Measurements from ENCODE around the gene ZNF189.

The ZNF189 gene

DNA sequence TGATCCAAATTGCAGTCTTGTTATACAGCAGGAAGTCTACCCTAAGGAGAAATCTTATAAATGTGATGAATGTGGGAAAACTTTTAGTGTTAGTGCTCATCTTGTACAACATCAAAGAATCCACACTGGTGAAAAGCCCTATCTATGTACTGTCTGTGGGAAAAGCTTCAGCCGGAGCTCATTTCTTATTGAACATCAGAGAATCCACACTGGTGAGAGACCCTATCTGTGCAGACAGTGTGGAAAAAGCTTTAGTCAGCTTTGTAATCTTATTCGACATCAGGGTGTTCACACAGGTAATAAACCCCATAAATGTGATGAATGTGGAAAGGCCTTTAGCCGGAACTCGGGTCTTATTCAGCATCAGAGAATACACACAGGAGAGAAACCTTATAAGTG, 10.4 kb downstream of the ZNF189 start:
- no peak for TF ChIP-seq EZH2phosphoT487 (IDR thresholded peaks at IDR 0.05; ENCODE audit: borderline replicate concordance, low read length)
- TF ChIP-seq, protein P1, sequence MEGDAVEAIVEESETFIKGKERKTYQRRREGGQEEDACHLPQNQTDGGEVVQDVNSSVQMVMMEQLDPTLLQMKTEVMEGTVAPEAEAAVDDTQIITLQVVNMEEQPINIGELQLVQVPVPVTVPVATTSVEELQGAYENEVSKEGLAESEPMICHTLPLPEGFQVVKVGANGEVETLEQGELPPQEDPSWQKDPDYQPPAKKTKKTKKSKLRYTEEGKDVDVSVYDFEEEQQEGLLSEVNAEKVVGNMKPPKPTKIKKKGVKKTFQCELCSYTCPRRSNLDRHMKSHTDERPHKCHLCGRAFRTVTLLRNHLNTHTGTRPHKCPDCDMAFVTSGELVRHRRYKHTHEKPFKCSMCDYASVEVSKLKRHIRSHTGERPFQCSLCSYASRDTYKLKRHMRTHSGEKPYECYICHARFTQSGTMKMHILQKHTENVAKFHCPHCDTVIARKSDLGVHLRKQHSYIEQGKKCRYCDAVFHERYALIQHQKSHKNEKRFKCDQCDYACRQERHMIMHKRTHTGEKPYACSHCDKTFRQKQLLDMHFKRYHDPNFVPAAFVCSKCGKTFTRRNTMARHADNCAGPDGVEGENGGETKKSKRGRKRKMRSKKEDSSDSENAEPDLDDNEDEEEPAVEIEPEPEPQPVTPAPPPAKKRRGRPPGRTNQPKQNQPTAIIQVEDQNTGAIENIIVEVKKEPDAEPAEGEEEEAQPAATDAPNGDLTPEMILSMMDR (IDR thresholded peaks at IDR 0.05; ENCODE audit: low read depth, low read length, poor library complexity, severe bottlenecking) = no peak
- peaks cover 61% of the 10 kb centered on the region for H3K36me3 ChIP-seq (ENCODE audit: control insufficient read depth, low read length)
- no peak overlapping the region for H3K4me2 ChIP-seq (ENCODE audit: low read length)
- no peaks in the 10 kb centered on the region for H3K4me1 ChIP-seq (ENCODE audit: control insufficient read depth, low read length)
- no peaks in the 10 kb centered on the region for H3K79me2 ChIP-seq (ENCODE audit: control insufficient read depth, low read length)
- H3K9me2 ChIP-seq (replicated peaks; ENCODE audit: control insufficient read depth, low read length) = no peaks in the 10 kb centered on the region
- peaks cover 45% of the 10 kb centered on the region for H3K9me3 ChIP-seq (ENCODE audit: control insufficient read depth, insufficient read depth, low read length)
- H4K20me1 ChIP-seq (ENCODE audit: control insufficient read depth, insufficient read depth, low read depth, low read length) = no peaks in the 10 kb centered on the region
- H3K27ac ChIP-seq (ENCODE audit: low read depth, low read length) = no peak overlapping the region
- no peak overlapping the region for H3K4me3 ChIP-seq (ENCODE audit: low read length)
- no peaks in the 10 kb centered on the region for H3F3A ChIP-seq (ENCODE audit: control insufficient read depth, insufficient read depth)
- no peaks in the 10 kb centered on the region for H3K27me3 ChIP-seq (ENCODE audit: control insufficient read depth, low read length)

DNA sequence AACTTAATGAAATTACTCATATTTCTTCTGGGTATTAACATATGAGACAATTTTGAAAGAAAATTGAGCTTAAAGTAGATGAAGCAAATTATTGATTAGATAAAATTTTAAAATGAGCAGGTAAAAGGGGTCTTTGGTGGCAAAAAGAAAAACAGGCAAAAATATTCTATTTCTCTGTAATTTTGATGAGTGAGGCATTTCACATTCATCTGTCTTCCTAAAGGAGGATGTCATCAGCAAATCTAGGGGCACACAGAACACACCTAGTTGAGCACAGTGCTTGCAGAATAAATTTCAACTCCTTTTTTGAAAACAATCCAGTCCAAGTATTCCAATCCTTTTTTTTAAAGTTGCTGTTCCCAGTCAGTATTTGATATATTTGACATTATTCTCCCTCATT, 16.2 kb downstream of the ZNF189 start:
- Histone ChIP-seq H3K27me3 (ENCODE audit: control insufficient read depth, low read length) (no peaks in the 10 kb centered on the region), H3K4me3 (ENCODE audit: low read length) (no peak overlapping the region), H4K20me1 (ENCODE audit: control insufficient read depth, insufficient read depth, low read depth, low read length) (no peaks in the 10 kb centered on the region), H3K4me1 (ENCODE audit: control insufficient read depth, low read length) (no peaks in the 10 kb centered on the region), H3K9me2 (replicated peaks; ENCODE audit: control insufficient read depth, low read length) (no peaks in the 10 kb centered on the region), H3K9me3 (ENCODE audit: control insufficient read depth, insufficient read depth, low read length) (peaks cover 12% of the 10 kb centered on the region), H3K4me2 (ENCODE audit: low read length) (no peak overlapping the region), H3K79me2 (ENCODE audit: control insufficient read depth, low read length) (no peaks in the 10 kb centered on the region), H3K36me3 (ENCODE audit: control insufficient read depth, low read length) (peaks cover 3% of the 10 kb centered on the region; the same call in 1 of the 2 replicates), H3F3A (ENCODE audit: control insufficient read depth, insufficient read depth) (no peaks in the 10 kb centered on the region), H3K27ac (ENCODE audit: low read depth, low read length) (no peak overlapping the region)
- TF ChIP-seq EZH2phosphoT487 (IDR thresholded peaks at IDR 0.05; ENCODE audit: borderline replicate concordance, low read length) = no peak
- TF ChIP-seq, protein P1 (IDR thresholded peaks at IDR 0.05; ENCODE audit: low read depth, low read length, poor library complexity, severe bottlenecking) = no peak

DNA sequence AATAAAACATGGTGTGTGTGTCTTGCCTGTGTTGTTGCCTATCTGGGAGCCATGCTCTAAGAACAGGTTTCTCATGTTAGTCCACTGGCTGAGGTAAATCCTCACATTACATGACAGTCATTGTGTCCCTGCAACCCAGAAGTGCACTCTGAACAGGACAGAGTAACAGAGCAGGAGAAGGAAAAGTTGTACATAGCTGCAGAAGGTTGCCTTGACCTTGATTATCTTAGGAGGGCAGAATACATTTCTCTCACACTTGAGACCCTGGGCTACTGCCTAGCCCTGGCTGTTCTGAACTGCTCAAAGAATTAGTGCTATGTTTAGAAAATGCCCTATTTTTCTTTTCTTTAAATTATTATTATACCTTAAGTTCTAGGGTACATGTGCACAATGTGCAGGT, 16.9 kb downstream of the ZNF189 start:
- no peaks in the 10 kb centered on the region for H3F3A ChIP-seq (ENCODE audit: control insufficient read depth, insufficient read depth)
- TF ChIP-seq EZH2phosphoT487 (IDR thresholded peaks at IDR 0.05; ENCODE audit: borderline replicate concordance, low read length) = no peak
- TF ChIP-seq, protein P1 (IDR thresholded peaks at IDR 0.05; ENCODE audit: low read depth, low read length, poor library complexity, severe bottlenecking) = no peak
- no peaks in the 10 kb centered on the region for H3K36me3 ChIP-seq (ENCODE audit: control insufficient read depth, low read length)
- no peak overlapping the region for H3K27ac ChIP-seq (ENCODE audit: low read depth, low read length)
- no peaks in the 10 kb centered on the region for H3K9me2 ChIP-seq (replicated peaks; ENCODE audit: control insufficient read depth, low read length)
- H3K79me2 ChIP-seq (ENCODE audit: control insufficient read depth, low read length) = no peaks in the 10 kb centered on the region
- peaks cover 4% of the 10 kb centered on the region for H3K9me3 ChIP-seq (ENCODE audit: control insufficient read depth, insufficient read depth, low read length)
- H3K4me3 ChIP-seq (ENCODE audit: low read length) = no peak overlapping the region
- no peaks in the 10 kb centered on the region for H3K27me3 ChIP-seq (ENCODE audit: control insufficient read depth, low read length)
- no peaks in the 10 kb centered on the region for H4K20me1 ChIP-seq (ENCODE audit: control insufficient read depth, insufficient read depth, low read depth, low read length)
- H3K4me2 ChIP-seq (ENCODE audit: low read length) = no peak overlapping the region
- H3K4me1 ChIP-seq (ENCODE audit: control insufficient read depth, low read length) = no peaks in the 10 kb centered on the region

All from DOHH2 (cell line).